Loucy (cell line): ENCODE results near the gene XRCC4.

ENCODE experiments used
- H2AFZ ChIP-seq: fragments of 200-600 bp; sonication (generic); 2 replicates; pipeline ENCODE4 v1.6.0; 2016; ENCODE audit warnings: antibody characterized with exemption, mild to moderate bottlenecking, low read length, moderate library complexity
- H3F3A ChIP-seq: fragments of 200-600 bp; 2 replicates; pipeline ENCODE4 v1.6.0; 2016; ENCODE audit warnings: antibody characterized with exemption, low read depth, mild to moderate bottlenecking
- H3K27me3 ChIP-seq: fragments of 200-600 bp; sonication (generic); 2 replicates; pipeline ENCODE4 v1.6.1; 2014; ENCODE audit warnings: low read length, mild to moderate bottlenecking; ENCODE audit not compliant: insufficient read depth, poor library complexity, severe bottlenecking
- H3K36me3 ChIP-seq: fragments of 200-600 bp; sonication (generic); 2 replicates; pipeline ENCODE4 v1.6.1; 2016; ENCODE audit warnings: low read length; ENCODE audit not compliant: insufficient read depth
- H3K4me1 ChIP-seq: fragments of 200-600 bp; sonication (generic); 2 replicates; pipeline ENCODE4 v1.5.1; 2014; ENCODE audit warnings: low read length, mild to moderate bottlenecking; ENCODE audit not compliant: insufficient read depth, poor library complexity, severe bottlenecking
- H3K4me2 ChIP-seq: fragments of 200-600 bp; sonication (generic); 2 replicates; pipeline ENCODE4 v1.6.0; 2014; ENCODE audit warnings: antibody characterized with exemption, low read length, low read depth, mild to moderate bottlenecking; ENCODE audit not compliant: poor library complexity, severe bottlenecking
- H3K4me3 ChIP-seq: fragments of 200-600 bp; sonication (generic); 2 replicates; pipeline ENCODE4 v1.5.1; 2014; ENCODE audit warnings: low read length, mild to moderate bottlenecking, mixed read lengths; ENCODE audit not compliant: poor library complexity, severe bottlenecking
- H3K79me2 ChIP-seq: fragments of 200-600 bp; sonication (generic); 2 replicates; pipeline ENCODE4 v1.6.1; 2014; ENCODE audit warnings: low read length; ENCODE audit not compliant: insufficient read depth
- H3K9ac ChIP-seq: fragments of 200-600 bp; sonication (generic); 2 replicates; pipeline ENCODE4 v1.6.0; 2014; ENCODE audit warnings: mild to moderate bottlenecking, low read depth, low read length, moderate library complexity; ENCODE audit not compliant: poor library complexity, severe bottlenecking
- H3K9me2 ChIP-seq: fragments of 200-600 bp; sonication (generic); replicated peaks from 2 replicates; pipeline ENCODE4 v1.6.1; 2016; ENCODE audit warnings: low read depth, low read length, mixed read lengths
- H3K9me3 ChIP-seq: fragments of 200-600 bp; sonication (generic); 2 replicates; pipeline ENCODE4 v1.6.1; 2014; ENCODE audit warnings: mild to moderate bottlenecking, antibody characterized with exemption, low read length, low read depth; ENCODE audit not compliant: insufficient read depth
- H4K20me1 ChIP-seq: fragments of 200-600 bp; sonication (generic); 2 replicates; pipeline ENCODE4 v1.6.0; 2014; ENCODE audit warnings: antibody characterized with exemption, low read length, mild to moderate bottlenecking; ENCODE audit not compliant: insufficient read depth, poor library complexity, severe bottlenecking
- CTCF ChIP-seq: fragments of 200-600 bp; sonication (generic); conservative IDR thresholded peaks from 2 replicates; pipeline ENCODE4 v1.5.1; 2014; ENCODE audit warnings: mild to moderate bottlenecking, antibody characterized with exemption, low read length
- EZH2phosphoT487 ChIP-seq: fragments of 200-600 bp; IDR thresholded peaks from 2 replicates; pipeline ENCODE4 v1.6.1; 2018; ENCODE audit warnings: antibody characterized with exemption, mild to moderate bottlenecking, moderate library complexity, borderline replicate concordance

XRCC4 gene

DNA sequence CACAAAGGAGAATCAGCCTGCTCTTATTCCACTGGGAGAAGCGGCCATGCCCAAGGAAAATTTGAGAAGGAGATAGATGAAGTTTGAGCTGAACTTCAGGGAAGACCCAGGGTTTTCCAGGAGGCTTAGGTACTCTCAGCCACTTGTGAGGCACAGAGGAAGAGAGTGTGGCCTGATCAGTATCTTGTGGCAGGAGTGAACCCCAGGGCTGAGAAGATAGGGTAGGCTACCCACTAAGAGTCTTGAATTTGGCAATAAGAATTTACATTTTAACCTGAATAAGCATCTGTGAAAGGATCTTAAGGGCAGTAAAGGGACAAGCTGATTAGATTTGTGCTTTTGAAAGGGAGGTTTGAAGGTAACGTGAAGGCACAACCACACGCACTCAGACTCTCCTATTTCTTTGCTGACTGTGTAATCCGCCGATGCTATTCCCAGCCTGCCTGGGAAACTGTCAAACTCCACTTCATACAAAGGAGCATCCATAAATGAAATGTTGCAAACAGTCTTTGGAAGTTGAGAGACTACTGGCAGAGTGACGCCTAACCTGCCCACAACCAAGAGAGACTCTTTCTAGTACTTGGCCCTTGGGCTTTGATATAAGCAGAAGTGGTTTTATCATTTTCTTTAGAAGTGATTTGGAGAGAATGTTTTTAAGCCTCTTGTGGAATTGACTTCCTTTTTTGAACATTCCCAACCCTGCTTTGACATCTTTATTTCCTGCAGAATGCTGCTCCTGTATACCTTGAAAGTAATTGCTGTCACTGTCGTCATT, 286.0 kb downstream of the XRCC4 start:
- no peaks in the 10 kb centered on the region for H3K36me3 ChIP-seq
- H3K27me3 ChIP-seq: no peaks in the 10 kb centered on the region
- no peak overlapping the region for H3K9ac ChIP-seq
- no peak overlapping the region for H2AFZ ChIP-seq
- H3K4me2 ChIP-seq: no peak overlapping the region
- no peaks in the 10 kb centered on the region for H3K9me2 ChIP-seq
- H3F3A ChIP-seq: no peaks in the 10 kb centered on the region
- no peaks in the 10 kb centered on the region for H3K4me1 ChIP-seq
- no peak for TF ChIP-seq CTCF
- H3K9me3 ChIP-seq: no peaks in the 10 kb centered on the region
- H3K79me2 ChIP-seq: no peaks in the 10 kb centered on the region
- H4K20me1 ChIP-seq: no peaks in the 10 kb centered on the region
- no peak overlapping the region for H3K4me3 ChIP-seq

- Histone ChIP-seq H3F3A (no peaks in the 10 kb centered on the region), H3K9ac (no peak overlapping the region), H3K4me1 (no peaks in the 10 kb centered on the region), H3K9me3 (no peaks in the 10 kb centered on the region), H3K36me3 (no peaks in the 10 kb centered on the region), H3K4me3 (no peak overlapping the region), H2AFZ (no peak overlapping the region), H3K4me2 (no peak overlapping the region), H3K27me3 (no peaks in the 10 kb centered on the region), H3K79me2 (no peaks in the 10 kb centered on the region), H3K9me2 (no peaks in the 10 kb centered on the region), H4K20me1 (no peaks in the 10 kb centered on the region)
- TF ChIP-seq EZH2phosphoT487: no peak
- no peak for TF ChIP-seq CTCF
These were observed 286.5 kb downstream of the XRCC4 start for GRCh38 chr5:83363886-83364275.

DNA sequence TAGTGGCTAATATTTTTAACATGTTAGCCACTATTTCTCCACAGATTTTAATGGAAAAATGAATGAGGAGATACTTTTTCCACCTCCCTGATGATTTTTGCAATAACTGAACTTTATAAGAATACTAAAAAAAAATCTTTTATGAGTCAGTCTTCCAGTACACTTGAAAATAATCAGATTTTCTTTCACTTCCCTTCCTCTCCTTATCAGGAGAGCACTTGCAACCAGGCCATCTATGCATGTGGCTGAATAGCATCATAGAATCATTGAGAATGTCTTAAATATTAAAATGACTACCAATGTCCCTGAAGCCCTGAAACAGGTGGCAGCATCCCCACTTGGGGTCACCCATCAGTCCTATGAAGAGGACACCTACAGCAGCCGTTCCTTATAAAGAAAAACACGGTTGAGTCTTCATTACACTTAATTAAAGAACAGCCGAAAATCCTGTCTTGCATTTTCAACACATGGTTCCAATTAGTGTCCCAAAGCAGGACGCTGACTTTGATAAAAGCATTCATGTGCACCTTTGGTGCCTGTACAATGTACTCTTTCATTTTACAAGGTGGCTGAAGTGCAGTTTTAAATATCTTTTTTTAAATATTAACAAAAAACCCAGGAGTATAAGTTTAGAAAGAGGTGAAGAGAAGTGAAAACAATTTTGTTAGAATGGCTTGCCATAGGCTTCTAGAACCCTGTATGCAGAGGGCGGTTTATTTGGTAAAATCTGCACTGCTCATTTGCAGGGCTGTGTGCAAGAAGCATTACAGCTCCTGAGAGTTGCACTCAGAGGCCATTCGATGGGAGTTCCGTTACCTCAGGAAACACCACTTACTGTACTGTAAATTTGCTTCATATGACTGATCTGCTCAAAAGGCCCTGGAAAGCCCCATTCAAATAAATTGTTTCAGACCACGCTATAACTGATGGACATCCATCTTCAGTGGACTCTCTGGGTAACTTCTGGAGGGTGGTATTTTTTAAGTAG, 287.3 kb downstream of the XRCC4 start:
- H3K9ac ChIP-seq: no peak overlapping the region

More for the DNA sequence above, 287.3 kb downstream of the XRCC4 start:
- Histone ChIP-seq H3K9me3 (no peaks in the 10 kb centered on the region), H3K4me1 (no peaks in the 10 kb centered on the region), H3F3A (no peaks in the 10 kb centered on the region), H3K79me2 (no peaks in the 10 kb centered on the region), H3K4me2 (no peak overlapping the region), H3K9me2 (no peaks in the 10 kb centered on the region), H3K4me3 (no peak overlapping the region), H4K20me1 (no peaks in the 10 kb centered on the region), H2AFZ (no peak overlapping the region), H3K36me3 (no peaks in the 10 kb centered on the region), H3K27me3 (no peaks in the 10 kb centered on the region)
- no peak for TF ChIP-seq EZH2phosphoT487
- no peak for TF ChIP-seq CTCF
